Neural crest cell (in vitro differentiated cells): ENCODE measurements around the gene TSEN54. TPM values are rescaled to one million over a fixed set of nuclear protein-coding genes. Genes with fewer than 3 reads are reported as not detected.

ENCODE experiments used
- DNase-seq: peaks from one replicate; pipeline ENCODE4 v3.0.0; 2021; ENCODE audit warnings: low read depth, mixed read lengths, low spot score
- H3K27ac Mint-ChIP-seq: one replicate; pipeline ENCODE4 v1.8.0; 2021; ENCODE audit warnings: mild to moderate bottlenecking, mixed read lengths; ENCODE audit not compliant: unreplicated experiment
- H3K27me3 Mint-ChIP-seq: 2 replicates; pipeline ENCODE4 v1.8.0; 2021; ENCODE audit warnings: low read depth, mild to moderate bottlenecking, mixed read lengths
- H3K36me3 Mint-ChIP-seq: 2 replicates; pipeline ENCODE4 v1.8.0; 2021; ENCODE audit warnings: low read depth, mild to moderate bottlenecking, mixed read lengths
- H3K4me1 Mint-ChIP-seq: 2 replicates; pipeline ENCODE4 v1.8.0; 2021; ENCODE audit warnings: mixed read lengths
- H3K4me3 Mint-ChIP-seq: one replicate; pipeline ENCODE4 v1.8.0; 2021; ENCODE audit warnings: mild to moderate bottlenecking, mixed read lengths
- H3K9me3 Mint-ChIP-seq: 2 replicates; pipeline ENCODE4 v1.8.0; 2021; ENCODE audit warnings: mixed read lengths
- CTCF ChIP-seq: fragments of 200-600 bp; sonication (generic); conservative IDR thresholded peaks from 2 replicates; pipeline ENCODE4 v1.5.0; 2021; ENCODE audit warnings: antibody characterized with exemption, mild to moderate bottlenecking
- total RNA-seq: library from RNA; stranded (reverse); gene quantifications from 2 replicates; pipeline ENCODE4 v1.2.1, GENCODE V29; 2021

TSEN54 gene
- total RNA-seq, 1 donor from 2014 or later: 48.1 TPM

DNA sequence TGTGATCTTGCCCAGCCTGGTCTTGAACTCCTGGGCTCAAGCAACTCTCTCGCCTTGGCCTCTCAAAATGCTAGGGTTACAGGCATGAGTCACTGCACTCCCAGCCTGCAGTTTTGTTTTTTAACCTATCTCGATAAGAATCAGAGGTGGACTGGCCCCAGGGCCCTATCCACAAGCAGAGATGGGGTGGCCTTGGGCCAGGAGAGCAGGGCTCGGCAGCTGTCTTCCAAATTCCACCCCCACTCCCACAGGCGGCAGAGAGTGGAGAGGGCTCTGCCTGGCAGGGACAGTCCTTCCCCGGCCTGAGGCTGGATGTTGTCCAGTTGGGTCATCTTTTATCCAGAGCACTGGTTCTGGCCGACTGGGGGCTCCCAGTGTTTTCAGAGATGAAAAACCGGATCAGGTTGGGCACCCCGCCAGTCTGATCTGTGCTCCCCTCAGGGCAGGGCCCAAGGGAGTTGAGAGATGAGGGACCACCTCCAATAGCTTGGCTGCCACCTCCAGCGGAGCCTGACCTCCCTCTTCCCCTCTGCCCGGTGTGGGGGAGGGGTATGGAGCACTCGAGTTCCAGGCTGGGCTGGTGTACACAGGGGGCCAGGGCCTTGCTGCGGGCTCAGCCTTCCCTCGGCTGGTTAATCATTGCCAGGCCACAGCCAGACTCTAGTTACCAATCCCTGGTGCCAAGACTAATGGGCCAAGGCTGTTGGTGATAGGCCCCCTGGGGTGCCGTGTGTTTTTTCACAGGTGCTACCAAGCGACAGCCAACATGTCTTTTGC is 40.9 kb downstream of the TSEN54 start:
- no peak for DNase-seq
- H3K27ac Mint-ChIP-seq: no peak overlapping the region
- H3K4me3 Mint-ChIP-seq: no peak overlapping the region
- H3K4me1 Mint-ChIP-seq: no peaks in the 10 kb centered on the region
- no peak for TF ChIP-seq CTCF
- no peaks in the 10 kb centered on the region for H3K27me3 Mint-ChIP-seq
- H3K9me3 Mint-ChIP-seq: no peaks in the 10 kb centered on the region
- H3K36me3 Mint-ChIP-seq: no peaks in the 10 kb centered on the region

DNA sequence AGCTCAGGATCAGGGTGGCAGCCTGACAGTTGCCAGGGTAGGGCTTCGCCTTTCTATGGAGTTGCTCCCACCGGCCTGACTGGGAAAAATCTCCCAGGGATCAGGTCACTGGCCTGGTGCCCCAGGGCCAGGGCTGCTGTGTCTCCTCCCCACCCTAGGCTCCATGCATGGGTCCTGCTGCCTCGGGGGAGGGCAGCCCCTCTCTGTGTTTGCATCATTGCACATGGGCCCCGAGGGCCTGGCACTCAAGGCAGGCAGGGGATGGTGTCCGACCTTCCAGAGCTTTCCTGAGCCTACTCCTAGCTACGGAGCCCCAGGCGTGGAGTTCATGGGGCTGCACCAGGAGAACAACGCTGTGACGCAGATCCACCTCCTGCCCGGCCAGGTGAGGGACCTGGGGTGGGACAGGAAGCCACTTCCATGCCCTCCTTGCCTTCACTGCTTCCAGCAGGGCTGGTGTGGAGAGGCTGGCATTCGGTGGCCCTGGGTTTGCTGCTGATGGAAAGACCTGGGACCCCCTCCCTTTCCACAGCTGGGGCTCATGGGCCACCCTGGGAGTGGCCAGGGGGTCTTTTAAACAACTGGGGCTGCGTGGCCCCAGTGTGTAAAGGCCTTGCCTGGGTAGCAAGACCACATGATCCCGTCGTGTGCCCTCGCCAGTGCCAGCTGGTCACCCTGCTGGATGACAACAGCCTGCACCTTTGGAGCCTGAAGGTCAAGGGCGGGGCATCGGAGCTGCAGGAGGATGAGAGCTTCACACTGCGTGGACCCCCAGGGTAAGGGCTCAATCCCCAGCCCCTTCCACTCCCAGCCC is 41.7 kb downstream of the TSEN54 start:
- Mint-ChIP-seq H3K27me3 (no peaks in the 10 kb centered on the region), H3K9me3 (no peaks in the 10 kb centered on the region), H3K27ac (no peak overlapping the region), H3K4me3 (no peak overlapping the region), H3K36me3 (no peaks in the 10 kb centered on the region), H3K4me1 (no peaks in the 10 kb centered on the region)
- no peak for TF ChIP-seq CTCF
- DNase-seq: no peak

GRCh38 chr17:75558666-75559530 is 42.6 kb downstream of the TSEN54 start:
- Mint-ChIP-seq H3K4me1 (no peaks in the 10 kb centered on the region), H3K9me3 (no peaks in the 10 kb centered on the region), H3K4me3 (no peak overlapping the region), H3K36me3 (no peaks in the 10 kb centered on the region), H3K27me3 (no peaks in the 10 kb centered on the region), H3K27ac (no peak overlapping the region)
- TF ChIP-seq CTCF: no peak
- no peak for DNase-seq

- H3K36me3 Mint-ChIP-seq: no peaks in the 10 kb centered on the region
- no peak overlapping the region for H3K27ac Mint-ChIP-seq
- no peak for DNase-seq
- no peak overlapping the region for H3K4me3 Mint-ChIP-seq
- TF ChIP-seq CTCF: no peak
- no peaks in the 10 kb centered on the region for H3K9me3 Mint-ChIP-seq
- H3K4me1 Mint-ChIP-seq: no peaks in the 10 kb centered on the region
- no peaks in the 10 kb centered on the region for H3K27me3 Mint-ChIP-seq
These were observed 43.7 kb downstream of the TSEN54 start for GRCh38 chr17:75559958-75560533.
